Measurements from ENCODE around the gene MRPL48. TPM values are rescaled to one million over a fixed set of nuclear protein-coding genes. Genes with fewer than 3 reads are reported as not detected.
A peak's percentile ranks its signal among the peaks of the same experiment; 100 is the strongest.
"Not testable (repeated sequence)": the region's sequence is repeated elsewhere in the genome, so short reads cannot be mapped to it uniquely, and the experiment has no call there.

Gene MRPL48
- total RNA-seq, 2 donors from 2014 or later = 14.8 to 23.7 TPM

DNA sequence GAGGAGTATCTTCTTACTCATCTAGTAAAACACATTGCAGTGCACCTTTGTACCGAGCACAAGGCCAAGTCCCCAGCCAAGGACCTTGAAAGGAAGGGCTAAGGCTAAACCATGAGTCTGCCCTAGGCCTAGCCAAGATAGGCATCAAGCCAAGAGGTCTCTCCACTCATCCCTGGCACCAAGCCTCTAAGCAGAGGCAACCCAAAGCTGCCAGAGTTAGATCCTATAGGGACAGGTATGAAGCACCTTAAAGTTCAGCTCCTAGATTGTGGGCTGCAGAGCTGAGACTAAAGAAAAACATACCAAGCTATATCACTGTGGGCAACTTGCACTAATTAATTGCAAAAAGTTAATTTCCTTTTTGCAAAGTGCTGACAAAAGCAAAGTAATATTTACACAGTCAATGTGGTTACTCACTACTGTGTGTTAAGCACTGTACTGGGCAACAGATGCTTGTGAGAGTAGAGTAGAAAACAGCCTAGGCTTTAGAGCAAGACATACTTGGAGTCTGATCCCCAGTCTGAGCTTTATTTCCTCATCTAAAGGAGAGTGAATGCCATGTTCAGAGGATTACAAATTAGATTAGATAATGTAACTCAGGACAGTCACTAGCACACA is 81.8 kb downstream of the MRPL48 start:
- DNase-seq (no peak), ATAC-seq (no peak)
- Mint-ChIP-seq H3K4me1 (peaks cover 13% of the 10 kb centered on the region), H3K27ac (peak overlapping the region; percentile 54), H3K27me3 (no peaks in the 10 kb centered on the region), H3K4me3 (no peak overlapping the region), H3K36me3 (ENCODE audit: low read depth) (peaks cover 1% of the 10 kb centered on the region)
- no peaks in the 10 kb centered on the region for H3K9me3 ChIP-seq (ENCODE audit: control insufficient read depth, low read length, poor library complexity, severe bottlenecking)

DNA sequence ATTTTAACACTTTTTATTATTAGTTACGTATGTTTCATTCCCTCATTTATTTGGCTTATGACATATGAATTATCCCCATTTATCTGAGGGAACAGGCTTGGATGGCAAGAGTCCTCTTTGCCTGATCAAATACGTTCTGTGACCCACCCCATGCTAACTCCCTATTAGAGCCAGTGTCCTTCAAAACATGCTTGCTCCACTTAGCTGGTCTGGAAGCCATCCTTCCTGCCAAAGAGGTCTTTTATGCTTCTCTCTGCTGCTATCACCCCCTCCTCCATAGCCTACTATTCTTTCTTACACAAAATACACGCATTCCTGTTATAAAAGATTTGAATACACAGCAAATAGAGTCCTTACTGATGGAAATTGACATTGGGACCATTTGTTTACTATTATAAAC is 82.6 kb downstream of the MRPL48 start:
- no peak overlapping the region for H3K4me3 Mint-ChIP-seq
- no peak for ATAC-seq
- DNase-seq = no peak
- H3K9me3 ChIP-seq (ENCODE audit: control insufficient read depth, low read length, poor library complexity, severe bottlenecking) = no peaks in the 10 kb centered on the region
- H3K27me3 Mint-ChIP-seq = no peaks in the 10 kb centered on the region
- peak overlapping the region; percentile 14 for H3K27ac Mint-ChIP-seq
- H3K36me3 Mint-ChIP-seq (ENCODE audit: low read depth) = no peaks in the 10 kb centered on the region
- H3K4me1 Mint-ChIP-seq = peaks cover 19% of the 10 kb centered on the region

DNA sequence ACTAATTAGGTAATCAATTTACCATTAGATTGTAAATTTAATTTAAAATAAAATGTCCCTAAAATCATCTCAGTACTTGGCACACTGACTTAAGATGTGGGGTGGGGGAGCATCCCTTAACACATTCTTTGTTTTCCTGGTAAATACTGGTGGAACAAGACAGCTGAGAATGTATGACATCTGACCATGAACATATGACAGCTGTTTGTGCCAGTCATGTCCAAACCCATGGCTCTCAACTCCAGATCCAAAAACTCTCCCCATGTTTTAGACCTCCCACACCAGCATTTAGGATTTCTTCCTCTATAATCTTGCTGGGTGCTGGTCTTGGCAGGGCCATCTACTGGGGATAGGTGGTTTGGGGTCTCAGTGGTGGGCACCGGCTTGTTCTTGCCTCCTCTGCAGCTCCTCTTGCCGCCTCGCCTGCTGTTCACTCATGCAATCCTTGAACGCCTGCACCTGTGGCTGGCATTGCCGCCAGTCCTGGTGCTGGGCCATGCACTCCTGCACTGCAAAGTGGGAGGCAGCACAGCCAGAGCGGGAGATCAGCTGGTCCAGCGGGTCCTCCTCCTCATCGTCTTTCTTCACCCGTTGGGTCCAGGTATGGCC is 85.2 kb downstream of the MRPL48 start:
- peaks cover 6% of the 10 kb centered on the region for H3K36me3 Mint-ChIP-seq (ENCODE audit: low read depth)
- H3K27me3 Mint-ChIP-seq = no peaks in the 10 kb centered on the region
- ATAC-seq = no peak
- H3K4me1 Mint-ChIP-seq = peaks cover 38% of the 10 kb centered on the region
- H3K4me3 Mint-ChIP-seq = no peak overlapping the region
- H3K27ac Mint-ChIP-seq = peak overlapping the region; percentile 54
- no peaks in the 10 kb centered on the region for H3K9me3 ChIP-seq (ENCODE audit: control insufficient read depth, low read length, poor library complexity, severe bottlenecking)
- no peak for DNase-seq

DNA sequence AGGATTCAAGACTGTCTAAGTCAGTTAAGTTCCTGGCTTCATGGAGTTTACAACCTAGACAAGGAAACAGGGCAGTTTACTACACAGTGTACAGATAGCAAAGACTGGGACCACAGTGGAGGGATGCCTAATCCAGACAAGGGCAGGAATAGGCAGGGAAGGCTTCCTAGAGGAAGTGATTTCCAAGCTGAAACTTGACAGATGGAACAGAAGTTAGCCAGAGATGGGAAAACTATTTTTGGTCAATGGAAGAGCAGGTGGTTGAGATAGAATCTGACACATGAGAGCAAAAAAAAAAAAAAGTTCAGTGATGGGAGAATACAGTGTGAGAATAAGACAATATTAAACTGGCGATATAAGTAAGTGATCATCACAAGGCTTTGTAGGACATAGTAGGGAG is 87.7 kb downstream of the MRPL48 start:
- Mint-ChIP-seq H3K27me3 (no peaks in the 10 kb centered on the region), H3K4me3 (peak overlapping the region; percentile 100), H3K4me1 (peaks cover 31% of the 10 kb centered on the region), H3K36me3 (ENCODE audit: low read depth) (peaks cover 6% of the 10 kb centered on the region), H3K27ac (peak overlapping the region; percentile 99)
- ATAC-seq (no peak), DNase-seq (no peak)
- no peaks in the 10 kb centered on the region for H3K9me3 ChIP-seq (ENCODE audit: control insufficient read depth, low read length, poor library complexity, severe bottlenecking)

DNA sequence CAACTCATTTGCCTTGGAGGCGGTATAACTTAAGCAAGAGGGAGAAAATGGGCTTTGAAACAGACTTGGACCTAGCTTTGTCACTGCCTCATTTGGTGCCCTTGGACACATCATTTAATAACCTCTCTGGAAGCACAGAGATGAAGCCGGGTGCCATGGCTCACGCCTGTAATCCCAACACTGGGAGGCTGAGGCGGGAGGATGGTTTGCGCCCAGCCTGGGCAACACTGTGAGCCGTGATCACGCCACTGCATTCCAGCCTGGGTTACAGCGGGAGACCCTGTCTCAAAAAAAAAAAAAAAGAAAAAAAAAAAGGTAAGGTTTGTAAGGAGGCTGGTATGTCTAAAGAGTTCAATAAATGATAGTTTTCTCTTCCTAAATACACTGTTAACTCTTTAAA is 88.2 kb downstream of the MRPL48 start:
- no peaks in the 10 kb centered on the region for H3K9me3 ChIP-seq (ENCODE audit: control insufficient read depth, low read length, poor library complexity, severe bottlenecking)
- Mint-ChIP-seq H3K4me1 (peaks cover 30% of the 10 kb centered on the region), H3K4me3 (peak overlapping the region; percentile 100), H3K27me3 (no peaks in the 10 kb centered on the region), H3K36me3 (ENCODE audit: low read depth) (peaks cover 6% of the 10 kb centered on the region), H3K27ac (peak overlapping the region; percentile 99)
- no peak for DNase-seq
- no peak for ATAC-seq

DNA sequence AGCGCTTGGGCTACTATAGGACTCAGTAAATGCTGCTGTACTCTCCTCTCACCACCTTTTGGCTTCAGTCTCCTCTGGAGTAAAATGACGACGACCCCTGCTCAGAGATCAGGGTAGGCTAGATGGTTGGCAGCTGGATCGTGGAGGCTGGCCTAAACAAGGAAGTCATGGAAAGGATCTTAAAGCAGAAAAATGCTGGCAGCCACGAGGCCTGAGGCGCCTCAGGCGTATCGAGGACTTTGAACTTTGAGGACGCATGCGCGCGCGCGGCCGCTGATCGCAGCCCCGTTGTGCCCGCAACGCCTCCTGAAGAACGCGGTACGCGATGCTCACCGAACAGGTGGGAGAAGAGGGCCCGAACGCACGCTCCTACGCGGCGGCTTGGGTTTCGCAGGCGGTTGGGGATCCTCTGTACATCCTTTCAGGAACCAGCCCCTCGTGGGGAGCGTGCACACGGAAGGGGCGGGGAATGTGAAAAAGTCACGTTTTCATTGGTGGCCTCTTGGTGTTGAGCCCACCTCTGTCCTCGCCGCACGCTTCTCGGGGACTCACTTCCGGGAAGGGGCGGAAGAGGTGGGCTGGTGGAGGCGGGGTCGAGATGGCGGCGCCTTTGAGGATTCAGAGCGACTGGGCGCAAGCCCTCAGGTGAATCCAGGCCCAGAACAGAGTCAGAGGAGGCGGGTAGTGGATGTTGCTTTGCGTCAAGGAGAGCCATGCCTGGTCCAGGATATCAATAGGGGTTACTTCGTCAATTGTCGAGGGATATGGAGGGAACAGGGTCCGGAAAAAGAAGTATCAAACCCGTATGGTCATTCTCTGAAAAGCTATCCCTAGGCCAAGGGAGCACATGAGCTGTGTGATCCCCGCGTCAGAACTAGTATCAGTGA is 89.0 kb downstream of the MRPL48 start, which contains the start of the genes COA4 and PAAF1:
TSS of gene COA4 (minus strand) at position 423 of the 887 bp plus-strand sequence. CDS start 3,468 bp downstream, outside the sequence.
TSS of gene PAAF1 (plus strand) at position 576 of the 887 bp plus-strand sequence. CDS start at position 599, 23 bp downstream.
- H3K4me1 Mint-ChIP-seq = peaks cover 30% of the 10 kb centered on the region
- peak within 1 kb of the TSS; percentile 99 for H3K27ac Mint-ChIP-seq
- H3K4me3 Mint-ChIP-seq = peak within 1 kb of the TSS; percentile 100
- no peaks in the 10 kb centered on the region for H3K9me3 ChIP-seq (ENCODE audit: control insufficient read depth, low read length, poor library complexity, severe bottlenecking)
- no peaks in the 10 kb centered on the region for H3K27me3 Mint-ChIP-seq
- H3K36me3 Mint-ChIP-seq (ENCODE audit: low read depth) = peaks cover 6% of the 10 kb centered on the region
- DNase-seq = peak; percentile 83 to 91 (median 84)
- peak; percentile 99 for ATAC-seq

DNA sequence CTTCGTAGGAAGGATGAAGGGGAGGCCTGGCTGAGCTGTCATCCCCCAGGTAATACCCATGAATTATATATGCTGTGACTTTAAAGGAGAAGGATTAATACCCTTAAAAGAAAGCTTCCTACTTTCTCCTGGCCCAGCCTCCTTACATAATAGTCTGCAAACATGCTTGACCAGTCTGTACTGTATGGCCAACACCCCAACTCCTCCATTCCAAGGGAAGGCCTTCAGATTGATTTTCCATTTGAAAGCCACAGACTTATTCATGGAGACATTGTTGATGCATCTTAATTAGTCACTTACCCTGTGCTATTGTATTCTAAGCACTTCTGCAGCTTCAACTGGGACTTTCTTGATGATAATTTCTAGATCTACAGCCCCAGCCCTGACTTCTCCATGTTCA is 91.1 kb downstream of the MRPL48 start:
- Mint-ChIP-seq H3K4me3 (no peak overlapping the region), H3K27me3 (no peaks in the 10 kb centered on the region), H3K27ac (no peak overlapping the region), H3K4me1 (peaks cover 31% of the 10 kb centered on the region), H3K36me3 (ENCODE audit: low read depth) (peaks cover 8% of the 10 kb centered on the region)
- H3K9me3 ChIP-seq (ENCODE audit: control insufficient read depth, low read length, poor library complexity, severe bottlenecking) = no peaks in the 10 kb centered on the region
- ATAC-seq (no peak), DNase-seq (no peak)

DNA sequence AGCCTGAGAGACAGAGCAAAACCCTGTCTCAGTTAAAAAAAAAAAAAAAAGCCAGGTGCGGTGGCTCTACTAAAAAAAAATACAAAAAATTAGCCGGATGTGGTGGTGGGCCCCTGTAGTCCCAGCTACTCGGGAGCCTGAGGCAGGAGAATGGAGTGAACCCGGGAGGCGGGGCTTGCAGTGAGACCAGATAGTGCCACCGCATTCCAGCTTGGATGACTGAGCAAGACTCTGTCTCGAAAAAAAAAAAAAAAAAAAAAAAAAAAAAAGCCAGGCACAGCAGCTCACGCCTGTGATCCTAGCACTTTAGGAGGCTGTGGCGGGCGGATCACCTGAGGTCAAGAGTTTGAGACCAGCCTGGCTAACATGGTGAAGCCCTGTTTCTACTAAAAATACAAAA is 92.8 kb downstream of the MRPL48 start:
- H3K4me1 Mint-ChIP-seq = peaks cover 20% of the 10 kb centered on the region
- not testable (repeated sequence) for H3K9me3 ChIP-seq (ENCODE audit: control insufficient read depth, low read length, poor library complexity, severe bottlenecking); H3K4me3 Mint-ChIP-seq; DNase-seq; H3K27ac Mint-ChIP-seq; H3K27me3 Mint-ChIP-seq; H3K36me3 Mint-ChIP-seq (ENCODE audit: low read depth); ATAC-seq

DNA sequence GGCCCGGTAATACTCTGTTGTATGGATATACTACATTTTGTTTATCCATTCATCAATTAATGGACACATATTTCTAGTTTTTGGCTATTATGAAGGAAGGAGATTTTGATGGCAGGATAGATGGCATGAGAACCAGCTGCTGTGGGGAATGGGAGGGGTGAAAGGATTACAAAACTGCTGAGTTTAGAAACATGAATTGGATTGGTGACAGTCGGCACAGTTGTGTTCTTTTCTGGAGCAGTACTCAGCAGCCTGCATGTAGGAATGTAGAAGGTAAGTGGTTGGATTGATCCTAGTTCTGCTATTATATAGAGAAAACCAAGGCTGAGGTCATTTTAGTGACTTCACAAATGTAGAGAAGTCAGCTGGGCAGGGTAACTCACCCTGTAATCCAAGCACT is 96.2 kb downstream of the MRPL48 start:
- H3K4me3 Mint-ChIP-seq = no peak overlapping the region
- no peaks in the 10 kb centered on the region for H3K9me3 ChIP-seq (ENCODE audit: control insufficient read depth, low read length, poor library complexity, severe bottlenecking)
- H3K27ac Mint-ChIP-seq = no peak overlapping the region
- peaks cover 4% of the 10 kb centered on the region for H3K36me3 Mint-ChIP-seq (ENCODE audit: low read depth)
- H3K27me3 Mint-ChIP-seq = no peaks in the 10 kb centered on the region
- ATAC-seq (no peak), DNase-seq (no peak)
- H3K4me1 Mint-ChIP-seq = peaks cover 5% of the 10 kb centered on the region

DNA sequence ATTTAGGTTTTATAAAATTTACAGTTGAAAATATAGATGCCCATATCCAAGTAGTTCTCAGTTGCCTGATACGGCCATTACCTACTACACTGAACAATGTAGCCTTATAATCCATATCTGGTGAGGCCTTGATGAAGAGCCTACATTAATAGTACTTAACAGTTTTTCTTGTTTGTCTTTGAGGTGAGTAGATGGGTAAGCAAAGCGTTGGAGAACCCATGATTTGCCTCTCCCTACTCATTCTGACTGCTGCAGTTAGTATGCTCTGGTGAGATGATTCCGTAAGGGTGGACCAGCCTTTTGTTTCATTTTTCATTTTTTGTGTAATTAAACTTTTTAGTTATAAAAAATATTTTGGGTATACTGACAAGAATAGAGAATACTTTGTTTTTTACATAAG is 100.6 kb downstream of the MRPL48 start:
- Mint-ChIP-seq H3K4me1 (peaks cover 5% of the 10 kb centered on the region), H3K36me3 (ENCODE audit: low read depth) (peaks cover 7% of the 10 kb centered on the region), H3K4me3 (no peak overlapping the region), H3K27ac (no peak overlapping the region), H3K27me3 (no peaks in the 10 kb centered on the region)
- no peaks in the 10 kb centered on the region for H3K9me3 ChIP-seq (ENCODE audit: control insufficient read depth, low read length, poor library complexity, severe bottlenecking)
- no peak for ATAC-seq
- no peak for DNase-seq

DNA sequence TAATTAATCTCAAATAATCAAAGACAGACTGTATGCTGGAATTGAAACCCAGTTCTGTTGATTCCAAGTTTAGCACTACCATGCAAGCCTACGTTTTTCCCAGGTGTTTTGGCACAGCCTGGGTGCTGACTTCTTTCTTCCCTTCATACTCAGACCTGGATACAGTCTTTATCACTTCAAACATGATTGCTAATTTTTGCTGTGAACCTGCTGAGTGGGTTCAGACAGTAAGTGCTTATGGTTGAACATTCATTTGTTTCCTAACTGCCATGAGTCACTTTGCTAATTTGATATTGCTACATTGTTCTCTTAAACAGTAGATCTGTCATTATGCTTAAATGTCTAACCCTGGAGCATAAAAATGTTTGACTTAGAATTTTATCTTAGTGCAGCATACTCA is 101.3 kb downstream of the MRPL48 start:
- H3K4me3 Mint-ChIP-seq = no peak overlapping the region
- no peaks in the 10 kb centered on the region for H3K27me3 Mint-ChIP-seq
- no peaks in the 10 kb centered on the region for H3K9me3 ChIP-seq (ENCODE audit: control insufficient read depth, low read length, poor library complexity, severe bottlenecking)
- DNase-seq (no peak), ATAC-seq (no peak)
- no peak overlapping the region for H3K27ac Mint-ChIP-seq
- peaks cover 5% of the 10 kb centered on the region for H3K36me3 Mint-ChIP-seq (ENCODE audit: low read depth)
- H3K4me1 Mint-ChIP-seq = peaks cover 2% of the 10 kb centered on the region

DNA sequence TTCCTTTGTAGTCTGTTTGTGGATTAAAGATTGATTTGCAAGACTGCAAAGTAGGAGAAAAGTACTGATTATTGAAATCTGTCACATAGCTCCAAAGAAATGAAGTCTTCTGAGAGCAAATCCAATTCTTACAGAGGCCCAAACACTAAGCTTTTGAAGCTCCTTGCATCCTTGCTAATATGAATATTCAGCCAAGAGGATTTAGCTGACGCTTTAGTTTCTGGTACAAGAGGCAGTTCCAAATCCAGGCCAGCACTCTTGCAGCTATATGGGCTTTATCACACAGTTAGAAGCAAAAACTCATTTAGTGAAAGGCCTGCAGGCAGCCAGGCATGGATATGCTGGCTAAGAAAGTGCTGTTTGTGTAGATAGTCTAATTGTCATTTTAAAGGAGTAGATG is 101.9 kb downstream of the MRPL48 start:
- Mint-ChIP-seq H3K27me3 (no peaks in the 10 kb centered on the region), H3K4me3 (no peak overlapping the region), H3K27ac (no peak overlapping the region), H3K36me3 (ENCODE audit: low read depth) (peaks cover 5% of the 10 kb centered on the region), H3K4me1 (peaks cover 2% of the 10 kb centered on the region)
- no peaks in the 10 kb centered on the region for H3K9me3 ChIP-seq (ENCODE audit: control insufficient read depth, low read length, poor library complexity, severe bottlenecking)
- DNase-seq (no peak), ATAC-seq (no peak)

DNA sequence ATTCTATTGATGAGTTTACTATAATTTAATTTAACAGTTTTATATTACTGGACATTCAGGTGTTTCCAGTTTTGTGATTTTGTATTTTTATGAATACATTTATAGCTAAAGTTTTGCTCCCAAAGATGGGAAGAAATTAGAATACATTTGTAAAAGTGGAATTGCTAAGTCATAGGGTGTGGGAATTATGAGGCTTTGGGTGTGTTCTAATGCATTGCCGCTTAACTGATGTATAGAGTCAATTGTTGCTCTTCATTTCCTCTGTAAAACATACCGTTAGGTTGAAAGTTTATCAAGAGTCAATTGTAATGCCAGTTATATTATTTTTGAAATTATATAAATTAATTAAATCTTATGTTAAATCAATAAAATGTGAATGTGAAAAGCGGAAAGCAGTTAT is 105.4 kb downstream of the MRPL48 start:
- ATAC-seq (no peak), DNase-seq (no peak)
- H3K27me3 Mint-ChIP-seq = no peaks in the 10 kb centered on the region
- H3K27ac Mint-ChIP-seq = no peak overlapping the region
- H3K4me3 Mint-ChIP-seq = no peak overlapping the region
- H3K36me3 Mint-ChIP-seq (ENCODE audit: low read depth) = peaks cover 5% of the 10 kb centered on the region
- no peaks in the 10 kb centered on the region for H3K9me3 ChIP-seq (ENCODE audit: control insufficient read depth, low read length, poor library complexity, severe bottlenecking)
- peaks cover 2% of the 10 kb centered on the region for H3K4me1 Mint-ChIP-seq

Measured in T-helper 17 cell (primary cell).